ENCODE measurements around the gene SLC1A2.

Gene SLC1A2

GRCh38 chr11:35317253-35317652 lies 102.1 kb downstream of the SLC1A2 start:
- Histone ChIP-seq H3K36me3 (ENCODE audit: control insufficient read depth, insufficient read depth, low read length) (no peaks in the 10 kb centered on the region), H3K4me3 (replicated peaks; ENCODE audit: low read depth, low read length) (no peak overlapping the region), H3K27me3 (replicated peaks; ENCODE audit: control insufficient read depth, insufficient read depth, low read length) (no peaks in the 10 kb centered on the region)
- TF ChIP-seq, protein P1, sequence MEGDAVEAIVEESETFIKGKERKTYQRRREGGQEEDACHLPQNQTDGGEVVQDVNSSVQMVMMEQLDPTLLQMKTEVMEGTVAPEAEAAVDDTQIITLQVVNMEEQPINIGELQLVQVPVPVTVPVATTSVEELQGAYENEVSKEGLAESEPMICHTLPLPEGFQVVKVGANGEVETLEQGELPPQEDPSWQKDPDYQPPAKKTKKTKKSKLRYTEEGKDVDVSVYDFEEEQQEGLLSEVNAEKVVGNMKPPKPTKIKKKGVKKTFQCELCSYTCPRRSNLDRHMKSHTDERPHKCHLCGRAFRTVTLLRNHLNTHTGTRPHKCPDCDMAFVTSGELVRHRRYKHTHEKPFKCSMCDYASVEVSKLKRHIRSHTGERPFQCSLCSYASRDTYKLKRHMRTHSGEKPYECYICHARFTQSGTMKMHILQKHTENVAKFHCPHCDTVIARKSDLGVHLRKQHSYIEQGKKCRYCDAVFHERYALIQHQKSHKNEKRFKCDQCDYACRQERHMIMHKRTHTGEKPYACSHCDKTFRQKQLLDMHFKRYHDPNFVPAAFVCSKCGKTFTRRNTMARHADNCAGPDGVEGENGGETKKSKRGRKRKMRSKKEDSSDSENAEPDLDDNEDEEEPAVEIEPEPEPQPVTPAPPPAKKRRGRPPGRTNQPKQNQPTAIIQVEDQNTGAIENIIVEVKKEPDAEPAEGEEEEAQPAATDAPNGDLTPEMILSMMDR (IDR thresholded peaks at IDR 0.05; ENCODE audit: insufficient read depth, low read length, poor library complexity, severe bottlenecking) = no peak
- no peak for DNase-seq (ENCODE audit: extremely low read depth, insufficient read length)

DNA sequence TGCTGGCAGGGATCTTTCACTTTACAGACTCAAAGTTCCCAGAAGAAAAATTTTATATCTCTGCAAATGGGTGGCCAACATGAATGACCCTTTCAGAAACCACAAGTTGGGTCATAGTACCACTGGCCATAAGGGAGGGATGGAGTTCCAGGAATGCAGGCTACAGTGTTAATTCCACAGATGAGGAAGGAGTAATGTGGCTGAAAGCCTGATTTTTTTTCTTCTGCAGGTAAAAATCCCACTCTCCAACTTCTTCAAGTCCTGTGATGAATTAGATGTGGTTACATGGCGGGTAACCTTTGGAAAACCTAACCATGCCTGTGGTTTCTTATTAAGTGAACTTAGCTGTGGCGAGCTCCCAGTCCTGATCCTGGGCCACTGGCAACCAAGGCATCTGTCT lies 103.2 kb downstream of the SLC1A2 start:
- Histone ChIP-seq H3K4me3 (replicated peaks; ENCODE audit: low read depth, low read length) (no peak overlapping the region), H3K36me3 (ENCODE audit: control insufficient read depth, insufficient read depth, low read length) (no peaks in the 10 kb centered on the region), H3K27me3 (replicated peaks; ENCODE audit: control insufficient read depth, insufficient read depth, low read length) (no peaks in the 10 kb centered on the region)
- TF ChIP-seq, protein P1 (IDR thresholded peaks at IDR 0.05; ENCODE audit: insufficient read depth, low read length, poor library complexity, severe bottlenecking) = no peak
- no peak for DNase-seq (ENCODE audit: extremely low read depth, insufficient read length)

- H3K4me3 ChIP-seq (replicated peaks; ENCODE audit: low read depth, low read length) = no peak overlapping the region
- H3K27me3 ChIP-seq (replicated peaks; ENCODE audit: control insufficient read depth, insufficient read depth, low read length) = no peaks in the 10 kb centered on the region
- H3K36me3 ChIP-seq (ENCODE audit: control insufficient read depth, insufficient read depth, low read length) = no peaks in the 10 kb centered on the region
- TF ChIP-seq, protein P1 (IDR thresholded peaks at IDR 0.05; ENCODE audit: insufficient read depth, low read length, poor library complexity, severe bottlenecking) = no peak
- no peak for DNase-seq (ENCODE audit: extremely low read depth, insufficient read length)
Observed at GRCh38 chr11:35313760-35314153, 105.6 kb downstream of the SLC1A2 start.

GRCh38 chr11:35313066-35313759 lies 106.1 kb downstream of the SLC1A2 start:
- TF ChIP-seq, protein P1 (IDR thresholded peaks at IDR 0.05; ENCODE audit: insufficient read depth, low read length, poor library complexity, severe bottlenecking) = no peak
- DNase-seq (ENCODE audit: extremely low read depth, insufficient read length) = peak; percentile 81
- H3K27me3 ChIP-seq (replicated peaks; ENCODE audit: control insufficient read depth, insufficient read depth, low read length) = no peaks in the 10 kb centered on the region

GRCh38 chr11:35311331-35311730 lies 108.0 kb downstream of the SLC1A2 start:
- DNase-seq (ENCODE audit: extremely low read depth, insufficient read length) = no peak
- no peaks in the 10 kb centered on the region for H3K27me3 ChIP-seq (replicated peaks; ENCODE audit: control insufficient read depth, insufficient read depth, low read length)
- H3K36me3 ChIP-seq (ENCODE audit: control insufficient read depth, insufficient read depth, low read length) = no peaks in the 10 kb centered on the region
- no peak overlapping the region for H3K4me3 ChIP-seq (replicated peaks; ENCODE audit: low read depth, low read length)
- TF ChIP-seq, protein P1 (IDR thresholded peaks at IDR 0.05; ENCODE audit: insufficient read depth, low read length, poor library complexity, severe bottlenecking) = no peak

More at GRCh38 chr11:35313066-35313759, 106.1 kb downstream of the SLC1A2 start:
- H3K36me3 ChIP-seq (ENCODE audit: control insufficient read depth, insufficient read depth, low read length) = no peaks in the 10 kb centered on the region
- no peak overlapping the region for H3K4me3 ChIP-seq (replicated peaks; ENCODE audit: low read depth, low read length)
